Right ventricle myocardium inferior (tissue), 1 donor: ENCODE measurements around the gene ZBTB18. TPM values are rescaled to one million over a fixed set of nuclear protein-coding genes. Genes with fewer than 3 reads are reported as not detected.
"Not testable (repeated sequence)": the region's sequence is repeated elsewhere in the genome, so short reads cannot be mapped to it uniquely, and the experiment has no call there.

Experiments used
- ATAC-seq: fragments of 200-7000 bp; cut with Tn5 transposase; one replicate; pipeline ENCODE4 v1.9.1; 2020; ENCODE audit warnings: mild to moderate bottlenecking, moderate library complexity
- DNase-seq: peaks from one replicate; pipeline ENCODE4 v3.0.0; 2021; ENCODE audit errors: missing footprints
- intact Hi-C: fragments of 100-400 bp; cut with DNase I; formaldehyde crosslinking; loops from one replicate; pipeline ENCODE4 v1.11.0; 2022
- total RNA-seq: library from RNA; stranded (reverse); fragmentation: NEBNext Ultra II Directional; extraction: Animal tissue kit (Norgen Biotek cat#: 25700); gene quantifications from one replicate; pipeline ENCODE4 v1.2.1, GENCODE V29; 2021
- donor health status: DM: no; HTN: yes; CAD: no; lungs with severe emphysema.

ZBTB18 gene
- total RNA-seq, 1 donor from 2014 or later: 31.0 TPM

- intact Hi-C loops: no loop called here
- ATAC-seq (no peak), DNase-seq (no peak)
Measured at GRCh38 chr1:244030481-244031040, 20.5 kb upstream of the ZBTB18 start.

GRCh38 chr1:244035358-244035757 lies 15.7 kb upstream of the ZBTB18 start:
- ATAC-seq: no peak
- no peak for DNase-seq
- intact Hi-C loops: no loop called here

GRCh38 chr1:244037252-244037651 lies 13.8 kb upstream of the ZBTB18 start:
- intact Hi-C loops: no loop called here
- DNase-seq (no peak), ATAC-seq (no peak)

GRCh38 chr1:244041466-244042120 lies 9.5 kb upstream of the ZBTB18 start:
- intact Hi-C loops: no loop called here
- ATAC-seq (peak; percentile 59), DNase-seq (no peak)

- ATAC-seq (no peak), DNase-seq (no peak)
- intact Hi-C loops: no loop called here
Measured at GRCh38 chr1:244042293-244042692, 8.8 kb upstream of the ZBTB18 start.

GRCh38 chr1:244044423-244044822 lies 6.7 kb upstream of the ZBTB18 start:
- intact Hi-C loops: no loop called here
- DNase-seq (no peak), ATAC-seq (no peak)

- not testable (repeated sequence) for DNase-seq, ATAC-seq
- intact Hi-C loops: loop anchor here (5.0 kb wide), 2 partner anchors 226 to 406 kb away; partner anchors contain the start of gene ADSS2
Measured at GRCh38 chr1:244046254-244046653, 4.8 kb upstream of the ZBTB18 start.

GRCh38 chr1:244046907-244047611 lies 4.0 kb upstream of the ZBTB18 start:
- no peak for ATAC-seq
- intact Hi-C loops: loop anchor here (1.0 to 5.0 kb wide), 3 partner anchors 196 to 405 kb away; partner anchors contain the start of gene ADSS2
- DNase-seq: no peak

GRCh38 chr1:244047621-244048255 lies 3.3 kb upstream of the ZBTB18 start:
- DNase-seq: peak; percentile 90
- intact Hi-C loops: loop anchor here (1.0 to 5.0 kb wide), 4 partner anchors 196 to 793 kb away; partner anchors contain the start of genes ADSS2 and CEP170
- peak; percentile 43 for ATAC-seq

- DNase-seq: peak; percentile 99
- ATAC-seq: peak; percentile 98
- intact Hi-C loops: loop anchor here (2.0 to 5.0 kb wide), 3 partner anchors 224 to 794 kb away; partner anchors contain the start of genes ADSS2 and CEP170
Measured at GRCh38 chr1:244048256-244049161, 2.6 kb upstream of the ZBTB18 start.

- no peak for ATAC-seq
- intact Hi-C loops: loop anchor here (2.0 to 5.0 kb wide), 3 partner anchors 223 to 795 kb away; partner anchors contain the start of genes ADSS2 and CEP170
- peak; percentile 68 for DNase-seq
Measured at GRCh38 chr1:244049162-244050013, 1.7 kb upstream of the ZBTB18 start.

GRCh38 chr1:244050014-244050834 lies 859 bp upstream of the ZBTB18 start:
- ATAC-seq (no peak), DNase-seq (peak; percentile 70)
- intact Hi-C loops: no loop called here

- no peak for ATAC-seq
- no peak for DNase-seq
- intact Hi-C loops: no loop called here
Measured at GRCh38 chr1:244052016-244052727, 1.1 kb downstream of the ZBTB18 start.

- no peak for ATAC-seq
- intact Hi-C loops: no loop called here
- no peak for DNase-seq
Measured at GRCh38 chr1:244052728-244053312, 1.7 kb downstream of the ZBTB18 start.

- ATAC-seq (no peak), DNase-seq (no peak)
- intact Hi-C loops: no loop called here
Measured at GRCh38 chr1:244053831-244054230, 2.7 kb downstream of the ZBTB18 start.
